Activated naive CD4-positive, alpha-beta T cell treated with anti-CD3 and anti-CD28 coated beads, Interleukin-2, amount 10 ng/mL, durations not matched to agents 7 days and 5 days (primary cell): ENCODE measurements around the gene HS6ST3.

ENCODE experiments used
- CTCF ChIA-PET: fragments of 350-600 bp; sonication (Branson Sonifier 250); formaldehyde crosslinking; loops from one replicate; lab custom pipeline; 2021; ENCODE audit warnings: antibody characterized with exemption; lab: Charles Lee
- DNase-seq: peaks from one replicate; pipeline ENCODE4 v3.0.0-alpha.2; 2020
- H3K27ac Mint-ChIP-seq: one replicate; pipeline ENCODE4 v1.8.0; 2021; ENCODE audit warnings: mild to moderate bottlenecking, moderate library complexity, mixed read lengths
- H3K27me3 Mint-ChIP-seq: one replicate; pipeline ENCODE4 v1.8.0; 2021; ENCODE audit warnings: mild to moderate bottlenecking, mixed read lengths
- H3K36me3 Mint-ChIP-seq: one replicate; pipeline ENCODE4 v1.8.0; 2021; ENCODE audit warnings: mixed read lengths
- H3K4me1 Mint-ChIP-seq: one replicate; pipeline ENCODE4 v1.8.0; 2021; ENCODE audit warnings: mixed read lengths
- H3K4me3 Mint-ChIP-seq: one replicate; pipeline ENCODE4 v1.8.0; 2021; ENCODE audit warnings: mild to moderate bottlenecking, moderate library complexity, mixed read lengths
- H3K9me3 Mint-ChIP-seq: one replicate; pipeline ENCODE4 v1.8.0; 2021; ENCODE audit warnings: mixed read lengths

HS6ST3 gene

GRCh38 chr13:96792188-96792587 is 702.3 kb downstream of the HS6ST3 start:
- CTCF ChIA-PET: no interaction called here
- Mint-ChIP-seq H3K4me1 (no peaks in the 10 kb centered on the region), H3K27ac (no peak overlapping the region), H3K4me3 (no peak overlapping the region), H3K9me3 (no peaks in the 10 kb centered on the region), H3K27me3 (no peaks in the 10 kb centered on the region), H3K36me3 (no peaks in the 10 kb centered on the region)
- no peak for DNase-seq

- Mint-ChIP-seq H3K4me3 (no peak overlapping the region), H3K27ac (no peak overlapping the region), H3K4me1 (no peaks in the 10 kb centered on the region), H3K27me3 (no peaks in the 10 kb centered on the region), H3K36me3 (no peaks in the 10 kb centered on the region), H3K9me3 (no peaks in the 10 kb centered on the region)
- CTCF ChIA-PET: no interaction called here
- DNase-seq: no peak
These were observed 703.0 kb downstream of the HS6ST3 start for GRCh38 chr13:96792736-96793403.

GRCh38 chr13:96793404-96793755 is 703.5 kb downstream of the HS6ST3 start:
- no peak overlapping the region for H3K27ac Mint-ChIP-seq
- H3K27me3 Mint-ChIP-seq: no peaks in the 10 kb centered on the region
- no peak overlapping the region for H3K4me3 Mint-ChIP-seq
- H3K36me3 Mint-ChIP-seq: no peaks in the 10 kb centered on the region
- CTCF ChIA-PET: no interaction called here
- DNase-seq: no peak
- no peaks in the 10 kb centered on the region for H3K4me1 Mint-ChIP-seq
- no peaks in the 10 kb centered on the region for H3K9me3 Mint-ChIP-seq

- Mint-ChIP-seq H3K36me3 (no peaks in the 10 kb centered on the region), H3K27ac (no peak overlapping the region), H3K4me3 (no peak overlapping the region), H3K27me3 (no peaks in the 10 kb centered on the region), H3K9me3 (no peaks in the 10 kb centered on the region), H3K4me1 (no peaks in the 10 kb centered on the region)
- CTCF ChIA-PET: no interaction called here
- no peak for DNase-seq
These were observed 704.8 kb downstream of the HS6ST3 start for GRCh38 chr13:96794669-96795068.

- no peak for DNase-seq
- Mint-ChIP-seq H3K4me1 (no peaks in the 10 kb centered on the region), H3K9me3 (no peaks in the 10 kb centered on the region), H3K27ac (no peak overlapping the region), H3K4me3 (no peak overlapping the region), H3K27me3 (no peaks in the 10 kb centered on the region), H3K36me3 (no peaks in the 10 kb centered on the region)
- CTCF ChIA-PET: no interaction called here
These were observed 705.8 kb downstream of the HS6ST3 start for GRCh38 chr13:96795670-96796069.

- Mint-ChIP-seq H3K27ac (no peak overlapping the region), H3K4me1 (no peaks in the 10 kb centered on the region), H3K4me3 (no peak overlapping the region), H3K9me3 (no peaks in the 10 kb centered on the region), H3K27me3 (no peaks in the 10 kb centered on the region), H3K36me3 (no peaks in the 10 kb centered on the region)
- DNase-seq: no peak
- CTCF ChIA-PET: no interaction called here
These were observed 706.3 kb downstream of the HS6ST3 start for GRCh38 chr13:96796091-96796633.

- Mint-ChIP-seq H3K4me3 (no peak overlapping the region), H3K9me3 (no peaks in the 10 kb centered on the region), H3K4me1 (no peaks in the 10 kb centered on the region), H3K36me3 (no peaks in the 10 kb centered on the region), H3K27me3 (no peaks in the 10 kb centered on the region), H3K27ac (no peak overlapping the region)
- CTCF ChIA-PET: no interaction called here
- DNase-seq: no peak
These were observed 707.2 kb downstream of the HS6ST3 start for GRCh38 chr13:96797136-96797535.

- Mint-ChIP-seq H3K9me3 (peaks cover 2% of the 10 kb centered on the region), H3K4me1 (no peaks in the 10 kb centered on the region), H3K4me3 (no peak overlapping the region), H3K27ac (no peak overlapping the region), H3K36me3 (no peaks in the 10 kb centered on the region), H3K27me3 (no peaks in the 10 kb centered on the region)
- no peak for DNase-seq
- CTCF ChIA-PET: no interaction called here
These were observed 713.7 kb downstream of the HS6ST3 start for GRCh38 chr13:96803456-96804100.

GRCh38 chr13:96804174-96804573 is 714.3 kb downstream of the HS6ST3 start:
- no peak overlapping the region for H3K4me3 Mint-ChIP-seq
- no peaks in the 10 kb centered on the region for H3K4me1 Mint-ChIP-seq
- H3K36me3 Mint-ChIP-seq: no peaks in the 10 kb centered on the region
- no peak overlapping the region for H3K27ac Mint-ChIP-seq
- H3K27me3 Mint-ChIP-seq: no peaks in the 10 kb centered on the region
- DNase-seq: no peak
- CTCF ChIA-PET: no interaction called here
- peaks cover 2% of the 10 kb centered on the region for H3K9me3 Mint-ChIP-seq

- Mint-ChIP-seq H3K4me1 (no peaks in the 10 kb centered on the region), H3K27ac (no peak overlapping the region), H3K4me3 (no peak overlapping the region), H3K36me3 (no peaks in the 10 kb centered on the region), H3K9me3 (peaks cover 2% of the 10 kb centered on the region), H3K27me3 (no peaks in the 10 kb centered on the region)
- CTCF ChIA-PET: no interaction called here
- no peak for DNase-seq
These were observed 716.8 kb downstream of the HS6ST3 start for GRCh38 chr13:96806746-96807145.

GRCh38 chr13:96809366-96810096 is 719.6 kb downstream of the HS6ST3 start:
- no peaks in the 10 kb centered on the region for H3K27me3 Mint-ChIP-seq

GRCh38 chr13:96810104-96810503 is 720.2 kb downstream of the HS6ST3 start:
- no peak overlapping the region for H3K27ac Mint-ChIP-seq
- CTCF ChIA-PET: no interaction called here
- no peak for DNase-seq
- H3K4me3 Mint-ChIP-seq: no peak overlapping the region
- H3K36me3 Mint-ChIP-seq: no peaks in the 10 kb centered on the region
- no peaks in the 10 kb centered on the region for H3K27me3 Mint-ChIP-seq
- H3K4me1 Mint-ChIP-seq: no peaks in the 10 kb centered on the region
- H3K9me3 Mint-ChIP-seq: peaks cover 4% of the 10 kb centered on the region

More at GRCh38 chr13:96809366-96810096, 719.6 kb downstream of the HS6ST3 start:
- Mint-ChIP-seq H3K36me3 (no peaks in the 10 kb centered on the region), H3K27ac (no peak overlapping the region), H3K4me3 (no peak overlapping the region), H3K9me3 (peaks cover 4% of the 10 kb centered on the region), H3K4me1 (no peaks in the 10 kb centered on the region)
- DNase-seq: no peak
- CTCF ChIA-PET: no interaction called here

- no peak overlapping the region for H3K4me3 Mint-ChIP-seq
- no peaks in the 10 kb centered on the region for H3K4me1 Mint-ChIP-seq
- no peaks in the 10 kb centered on the region for H3K36me3 Mint-ChIP-seq
- CTCF ChIA-PET: interaction anchor here (0.6 kb wide), 1 partner anchor 91 kb away, joined by 4 read pairs; no protein-coding TSS in a partner anchor
- H3K9me3 Mint-ChIP-seq: peaks cover 2% of the 10 kb centered on the region
- DNase-seq: no peak
- no peak overlapping the region for H3K27ac Mint-ChIP-seq
- no peaks in the 10 kb centered on the region for H3K27me3 Mint-ChIP-seq
These were observed 721.1 kb downstream of the HS6ST3 start for GRCh38 chr13:96811049-96811448.

GRCh38 chr13:96816261-96816660 is 726.4 kb downstream of the HS6ST3 start:
- no peaks in the 10 kb centered on the region for H3K36me3 Mint-ChIP-seq

More at GRCh38 chr13:96816261-96816660, 726.4 kb downstream of the HS6ST3 start:
- Mint-ChIP-seq H3K27me3 (no peaks in the 10 kb centered on the region), H3K9me3 (peaks cover 2% of the 10 kb centered on the region), H3K4me1 (no peaks in the 10 kb centered on the region), H3K4me3 (no peak overlapping the region), H3K27ac (no peak overlapping the region)
- CTCF ChIA-PET: no interaction called here
- DNase-seq: no peak
